Measurements from ENCODE around the gene MRPL53. TPM values are rescaled to one million over a fixed set of nuclear protein-coding genes. Genes with fewer than 3 reads are reported as not detected.

The MRPL53 gene
- total RNA-seq, 2 donors from 2014 or later = 50.9 to 62.7 TPM

DNA sequence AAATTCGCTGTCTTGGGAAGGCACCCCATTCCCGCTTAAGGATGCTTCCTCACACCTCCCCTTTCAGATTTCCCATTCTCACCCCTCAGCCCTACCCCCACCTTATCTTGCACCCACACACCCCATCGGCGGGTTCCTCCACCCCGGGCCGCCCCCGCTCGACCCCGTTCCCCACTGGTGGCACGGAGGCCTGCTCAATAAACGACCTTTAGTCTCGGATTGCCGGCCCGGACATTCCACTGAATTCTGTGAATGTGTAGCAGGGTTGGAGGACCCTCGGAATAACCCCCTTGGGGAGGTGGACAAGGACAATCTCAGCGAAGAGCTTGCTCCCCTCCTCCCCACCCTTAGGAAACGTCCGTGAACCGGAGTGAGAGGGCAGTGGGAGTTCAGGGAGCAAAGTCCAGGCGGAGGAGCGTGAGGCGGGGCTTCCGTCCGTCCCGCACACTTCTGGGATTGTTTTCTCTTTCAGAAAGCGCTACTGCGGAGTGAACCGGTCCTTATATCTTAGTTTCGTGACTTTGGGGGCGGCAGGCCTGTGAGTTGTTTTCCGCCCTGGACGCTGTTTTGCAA, 29.8 kb upstream of the MRPL53 start:
- Histone ChIP-seq H3K9ac (ENCODE audit: extremely low read depth, low read length, poor library complexity, severe bottlenecking) (no peak overlapping the region), H3K36me3 (ENCODE audit: control insufficient read depth, insufficient read depth, low read length) (peaks cover 11% of the 10 kb centered on the region), H3K9me3 (ENCODE audit: control insufficient read depth, low read length) (no peaks in the 10 kb centered on the region), H3K27me3 (ENCODE audit: control insufficient read depth, insufficient read depth, low read length, poor library complexity, severe bottlenecking) (peaks cover 86% of the 10 kb centered on the region), H3K27ac (ENCODE audit: low read depth, low read length) (no peak overlapping the region), H3K4me3 (ENCODE audit: low read length) (peak overlapping the region; percentile 76), H3K4me1 (ENCODE audit: control insufficient read depth, insufficient read depth, low read length) (peaks cover 4% of the 10 kb centered on the region)
- peaks cover 22% of the 10 kb centered on the region for H3K36me3 Mint-ChIP-seq (ENCODE audit: low read depth)
- TF ChIP-seq, protein P1, sequence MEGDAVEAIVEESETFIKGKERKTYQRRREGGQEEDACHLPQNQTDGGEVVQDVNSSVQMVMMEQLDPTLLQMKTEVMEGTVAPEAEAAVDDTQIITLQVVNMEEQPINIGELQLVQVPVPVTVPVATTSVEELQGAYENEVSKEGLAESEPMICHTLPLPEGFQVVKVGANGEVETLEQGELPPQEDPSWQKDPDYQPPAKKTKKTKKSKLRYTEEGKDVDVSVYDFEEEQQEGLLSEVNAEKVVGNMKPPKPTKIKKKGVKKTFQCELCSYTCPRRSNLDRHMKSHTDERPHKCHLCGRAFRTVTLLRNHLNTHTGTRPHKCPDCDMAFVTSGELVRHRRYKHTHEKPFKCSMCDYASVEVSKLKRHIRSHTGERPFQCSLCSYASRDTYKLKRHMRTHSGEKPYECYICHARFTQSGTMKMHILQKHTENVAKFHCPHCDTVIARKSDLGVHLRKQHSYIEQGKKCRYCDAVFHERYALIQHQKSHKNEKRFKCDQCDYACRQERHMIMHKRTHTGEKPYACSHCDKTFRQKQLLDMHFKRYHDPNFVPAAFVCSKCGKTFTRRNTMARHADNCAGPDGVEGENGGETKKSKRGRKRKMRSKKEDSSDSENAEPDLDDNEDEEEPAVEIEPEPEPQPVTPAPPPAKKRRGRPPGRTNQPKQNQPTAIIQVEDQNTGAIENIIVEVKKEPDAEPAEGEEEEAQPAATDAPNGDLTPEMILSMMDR (conservative IDR thresholded peaks at IDR 0.05) = no peak
- no peaks in the 10 kb centered on the region for H3K9me3 Mint-ChIP-seq
- DNase-seq = peak; percentile 66
- H3K4me3 Mint-ChIP-seq = peak overlapping the region; percentile 68
- H3K27me3 Mint-ChIP-seq (ENCODE audit: insufficient read depth) = peaks cover 83% of the 10 kb centered on the region
- H3K4me1 Mint-ChIP-seq = peaks cover 38% of the 10 kb centered on the region
- 22 to 30% methylated on average over 14 to 32 of the region's 32 CpGs for WGBS, 2 experiments (ENCODE audit: insufficient coverage in 1 of 2, insufficient read length in 1 of 2)
- H3K27ac Mint-ChIP-seq = peak overlapping the region; percentile 78

DNA sequence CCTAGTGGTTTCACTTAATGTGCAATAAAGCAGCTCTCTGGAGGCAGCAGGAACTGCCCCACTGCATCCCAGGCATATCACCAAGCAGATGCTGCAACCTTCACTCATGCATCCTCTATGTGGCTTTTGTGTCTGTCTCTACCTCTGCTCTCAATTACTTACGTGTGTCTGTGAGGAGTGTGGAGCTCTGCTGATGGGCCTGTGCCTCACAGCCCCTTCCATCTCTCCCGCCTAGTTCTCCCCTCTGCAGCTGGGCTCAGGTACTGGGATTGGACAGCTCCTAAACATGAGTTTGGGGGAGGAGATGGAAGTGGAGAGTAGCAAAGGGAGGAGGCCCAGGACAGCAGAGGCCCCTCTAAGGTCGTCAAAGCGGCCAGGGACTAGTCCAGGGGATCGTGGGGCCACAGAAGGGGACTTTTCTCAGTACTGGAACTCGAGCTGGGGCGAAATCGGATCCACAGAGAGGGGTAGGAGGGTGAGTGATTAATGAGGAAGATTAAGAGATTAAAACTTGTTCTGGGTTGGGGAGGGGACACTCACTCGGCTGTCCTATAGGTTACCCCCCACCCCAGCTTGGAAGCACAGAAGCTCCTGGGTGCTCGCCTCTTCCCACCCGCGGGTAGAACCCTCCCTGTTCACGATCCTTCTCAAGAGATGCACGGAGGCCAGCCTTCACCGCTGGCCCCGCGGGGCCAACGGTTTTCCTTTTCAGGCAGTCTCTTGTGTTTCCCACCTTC, 29.0 kb upstream of the MRPL53 start:
- H3K9me3 ChIP-seq (ENCODE audit: control insufficient read depth, low read length) = no peaks in the 10 kb centered on the region
- no peak overlapping the region for H3K9ac ChIP-seq (ENCODE audit: extremely low read depth, low read length, poor library complexity, severe bottlenecking)
- WGBS, 2 experiments (ENCODE audit: insufficient coverage in 1 of 2, insufficient read length in 1 of 2) = 45 to 59% methylated on average over 10 to 18 of the region's 18 CpGs
- H3K27me3 ChIP-seq (ENCODE audit: control insufficient read depth, insufficient read depth, low read length, poor library complexity, severe bottlenecking) = peaks cover 94% of the 10 kb centered on the region
- H3K27ac ChIP-seq (ENCODE audit: low read depth, low read length) = no peak overlapping the region
- no peak overlapping the region for H3K4me3 ChIP-seq (ENCODE audit: low read length)
- Mint-ChIP-seq H3K36me3 (ENCODE audit: low read depth) (peaks cover 19% of the 10 kb centered on the region), H3K4me3 (peak overlapping the region; percentile 68), H3K27me3 (ENCODE audit: insufficient read depth) (peaks cover 88% of the 10 kb centered on the region), H3K9me3 (no peaks in the 10 kb centered on the region), H3K4me1 (peaks cover 33% of the 10 kb centered on the region), H3K27ac (no peak overlapping the region)
- peak; percentile 60 for DNase-seq
- peaks cover 11% of the 10 kb centered on the region for H3K36me3 ChIP-seq (ENCODE audit: control insufficient read depth, insufficient read depth, low read length)
- peaks cover under 1% of the 10 kb centered on the region for H3K4me1 ChIP-seq (ENCODE audit: control insufficient read depth, insufficient read depth, low read length)
- TF ChIP-seq, protein P1 (conservative IDR thresholded peaks at IDR 0.05) = no peak

DNA sequence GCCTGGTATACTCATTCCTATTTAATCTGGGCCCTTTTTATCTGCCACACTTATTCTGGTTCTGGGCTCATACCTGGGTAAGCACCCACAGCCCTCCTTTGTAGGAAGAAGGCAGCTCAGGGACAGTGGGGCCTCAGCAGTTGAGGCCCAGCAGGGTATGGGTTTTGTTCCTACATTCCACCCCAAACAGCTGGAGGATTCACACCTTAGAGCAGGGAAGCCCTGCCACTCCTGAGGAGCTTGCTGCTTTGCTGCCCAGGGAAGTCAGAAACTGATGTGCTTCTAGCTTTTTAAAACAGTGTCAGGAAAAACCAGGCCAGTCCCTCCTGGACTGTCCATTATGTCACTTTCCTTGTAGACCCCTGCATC, 28.1 kb upstream of the MRPL53 start:
- Histone ChIP-seq H3K9me3 (ENCODE audit: control insufficient read depth, low read length) (no peaks in the 10 kb centered on the region), H3K27ac (ENCODE audit: low read depth, low read length) (no peak overlapping the region), H3K4me1 (ENCODE audit: control insufficient read depth, insufficient read depth, low read length) (no peaks in the 10 kb centered on the region), H3K27me3 (ENCODE audit: control insufficient read depth, insufficient read depth, low read length, poor library complexity, severe bottlenecking) (peaks cover 100% of the 10 kb centered on the region), H3K4me3 (ENCODE audit: low read length) (no peak overlapping the region), H3K36me3 (ENCODE audit: control insufficient read depth, insufficient read depth, low read length) (peaks cover 5% of the 10 kb centered on the region), H3K9ac (ENCODE audit: extremely low read depth, low read length, poor library complexity, severe bottlenecking) (no peak overlapping the region)
- TF ChIP-seq, protein P1 (conservative IDR thresholded peaks at IDR 0.05) = no peak
- Mint-ChIP-seq H3K4me3 (peak overlapping the region; percentile 51), H3K36me3 (ENCODE audit: low read depth) (peaks cover 14% of the 10 kb centered on the region), H3K4me1 (peaks cover 32% of the 10 kb centered on the region), H3K9me3 (no peaks in the 10 kb centered on the region), H3K27me3 (ENCODE audit: insufficient read depth) (peaks cover 96% of the 10 kb centered on the region), H3K27ac (no peak overlapping the region)
- peak; percentile 69 for DNase-seq

Measured in endodermal cell (in vitro differentiated cells).